Stimulated activated CD4-positive, alpha-beta T cell treated with anti-CD3 and anti-CD28 coated beads, Interleukin-4, amount 100 ng/mL, for 24 hours (primary cell): Measurements from ENCODE around the gene TRIM66.

ENCODE experiments used
- DNase-seq: peaks from one replicate; pipeline ENCODE4 v3.0.0-alpha.2; 2020

The TRIM66 gene

DNA sequence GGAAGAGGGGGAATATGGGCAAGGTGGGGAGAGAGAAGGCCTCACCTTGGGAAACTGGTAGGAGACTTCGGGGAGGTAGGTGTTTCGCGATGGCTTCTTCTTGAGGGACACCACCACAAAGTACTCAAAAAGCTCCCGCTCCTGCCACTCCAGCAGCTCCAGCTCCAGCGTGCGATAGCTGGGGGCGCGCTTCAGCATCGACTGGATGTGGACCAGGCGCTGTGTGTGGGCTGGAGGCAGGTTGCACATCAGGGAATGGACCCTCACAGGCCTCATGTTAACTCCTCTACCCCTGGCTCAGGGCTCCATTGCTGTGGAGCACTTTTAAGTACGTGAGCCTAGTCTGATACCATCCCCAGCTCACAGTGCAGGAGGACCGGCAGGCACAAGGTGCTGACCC lies 30.0 kb upstream of the TRIM66 start:
- no peak for DNase-seq

DNA sequence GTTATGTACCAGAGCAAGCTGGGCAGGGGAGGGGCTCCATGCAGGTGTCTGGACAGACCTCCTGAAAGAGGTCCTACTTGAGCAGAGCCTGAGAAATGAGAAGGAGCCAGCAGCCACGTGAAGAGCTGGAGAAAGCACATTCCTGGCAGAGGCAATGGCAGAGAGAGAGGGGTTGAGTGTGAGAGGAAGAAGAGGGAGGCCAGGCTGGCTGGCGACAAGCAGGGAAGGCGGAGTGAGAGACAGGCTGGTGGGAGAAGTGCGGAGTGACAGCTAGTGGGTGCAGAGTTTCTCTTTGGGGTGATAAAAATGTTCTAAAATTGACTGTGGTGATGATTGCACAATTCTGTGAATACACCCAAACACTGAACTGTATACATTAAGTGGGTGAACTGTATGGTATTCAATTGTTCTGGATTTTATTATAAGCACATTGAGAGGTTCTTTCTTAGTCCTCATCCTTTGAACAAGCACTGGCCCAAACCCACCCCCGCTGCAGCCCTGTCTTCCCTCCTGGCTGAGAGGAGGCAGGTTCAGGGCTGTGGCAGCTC lies 29.5 kb upstream of the TRIM66 start:
- DNase-seq, result no peak

DNA sequence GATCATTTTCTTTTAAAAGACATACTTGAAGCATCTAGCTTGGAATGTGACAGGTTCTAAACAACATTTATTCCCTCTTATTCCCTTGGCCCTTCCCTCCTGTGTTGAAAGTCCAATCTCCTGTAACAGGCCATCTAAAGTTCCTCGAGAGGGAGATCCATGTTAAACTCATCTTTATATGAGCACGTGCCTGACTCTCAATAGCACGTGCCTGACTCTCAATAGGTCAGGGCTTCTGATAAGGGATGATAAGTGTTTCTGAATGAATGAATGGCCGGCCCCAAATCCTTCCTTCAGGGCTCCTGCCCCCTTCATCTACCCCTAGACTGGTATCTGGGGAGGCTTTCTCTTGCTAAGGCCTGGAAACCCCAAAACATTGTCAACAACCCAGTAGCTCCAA lies 27.3 kb upstream of the TRIM66 start:
- DNase-seq, result no peak

DNA sequence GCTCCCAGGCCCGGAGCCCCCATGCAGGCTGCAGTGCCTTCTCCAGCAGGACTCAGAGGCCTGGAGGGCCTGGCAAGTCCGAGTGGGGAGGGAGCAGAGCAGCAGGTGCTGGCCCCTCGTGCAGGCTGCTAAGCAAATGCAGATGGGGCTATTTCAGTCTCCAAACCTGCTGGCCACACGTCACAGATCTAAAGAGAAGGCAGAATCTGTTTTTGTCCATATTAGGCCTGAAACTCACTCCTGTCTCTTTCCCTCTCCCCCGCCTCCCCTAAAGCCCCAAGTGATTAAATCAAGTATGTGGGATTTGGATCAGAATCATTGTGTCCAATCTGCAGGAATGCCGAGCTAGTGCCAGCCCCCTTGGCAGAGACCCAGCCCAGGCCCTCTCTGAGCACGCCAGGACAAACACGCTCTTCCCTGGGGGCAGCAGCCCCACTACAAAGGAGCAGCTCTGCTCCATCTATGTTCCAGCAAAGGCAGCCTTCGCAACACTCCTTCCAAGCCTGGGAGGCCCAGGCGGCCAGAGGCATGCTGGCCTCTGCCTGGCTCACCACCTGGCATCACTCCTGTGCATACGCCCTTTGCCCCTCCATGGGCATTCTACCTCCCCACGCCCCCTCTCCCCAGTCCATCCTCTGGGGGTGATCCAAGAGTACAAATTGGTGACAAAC lies 26.7 kb upstream of the TRIM66 start:
- DNase-seq, result no peak

DNA sequence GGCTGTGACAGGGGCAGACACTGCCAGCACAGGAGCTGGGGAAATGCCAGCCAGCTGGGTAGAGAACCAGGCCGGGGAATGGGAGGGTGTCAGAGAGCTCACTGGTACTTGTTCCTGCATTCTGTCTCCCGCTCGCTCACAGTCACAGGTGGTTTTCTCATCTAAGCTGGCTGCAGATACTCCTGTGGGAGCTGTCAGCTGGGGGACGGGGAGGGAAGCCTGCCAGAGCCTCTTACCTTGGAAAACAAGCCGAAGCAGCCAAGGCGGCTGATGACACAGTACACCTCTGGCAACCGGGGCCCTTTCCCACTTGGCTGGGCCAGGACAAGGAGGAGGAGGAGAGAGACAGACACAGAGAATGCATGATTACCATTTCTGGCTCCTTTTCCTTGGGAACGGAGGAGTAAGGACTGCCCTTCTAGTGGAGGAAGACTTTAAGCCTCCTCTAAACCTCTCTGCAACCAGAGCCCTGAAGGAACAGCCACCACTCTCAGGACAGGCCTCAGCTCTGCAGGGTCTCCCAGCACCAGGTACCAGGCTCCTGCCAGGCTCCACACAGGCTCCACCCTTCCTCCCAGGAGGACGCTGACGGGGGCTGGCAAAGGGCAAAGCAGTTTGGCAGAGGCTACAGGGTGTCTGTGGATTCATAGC lies 25.2 kb upstream of the TRIM66 start:
- DNase-seq, result no peak

DNA sequence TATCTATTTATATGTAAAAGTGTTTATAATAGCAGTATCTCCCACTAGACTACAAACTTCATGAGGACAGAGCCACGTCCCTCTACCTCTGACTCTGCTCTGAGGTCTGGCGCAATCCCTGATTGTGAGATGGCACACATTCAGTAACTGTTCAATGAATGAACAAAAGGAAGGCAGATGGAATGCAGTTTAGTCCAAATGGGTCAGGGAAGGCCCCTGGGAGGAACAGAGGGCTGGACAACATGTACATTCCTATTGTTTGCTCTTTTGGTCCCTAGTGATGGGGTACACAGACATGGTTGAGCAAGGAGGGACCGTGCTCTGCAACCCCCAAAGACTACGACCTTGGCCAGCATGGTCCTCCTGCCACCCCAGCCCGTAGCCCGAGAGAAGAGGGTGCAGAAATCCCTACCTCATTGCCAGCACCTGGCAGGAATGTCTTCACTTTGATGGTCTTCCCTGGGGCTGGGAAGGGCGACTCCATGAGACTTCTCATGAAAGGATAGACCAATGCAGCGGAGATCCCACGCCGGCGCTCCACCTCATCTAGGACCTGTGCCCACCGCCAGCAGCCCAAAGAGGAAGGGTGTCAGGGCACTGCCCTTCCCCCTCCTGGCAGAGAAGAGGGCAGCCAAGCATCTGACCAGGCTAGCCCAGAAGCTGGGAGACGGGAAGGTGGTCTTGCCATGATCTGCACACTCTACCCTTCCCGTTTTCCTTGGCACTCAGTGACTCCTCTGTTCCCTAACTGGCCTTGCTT lies 24.4 kb upstream of the TRIM66 start:
- DNase-seq, result no peak

DNA sequence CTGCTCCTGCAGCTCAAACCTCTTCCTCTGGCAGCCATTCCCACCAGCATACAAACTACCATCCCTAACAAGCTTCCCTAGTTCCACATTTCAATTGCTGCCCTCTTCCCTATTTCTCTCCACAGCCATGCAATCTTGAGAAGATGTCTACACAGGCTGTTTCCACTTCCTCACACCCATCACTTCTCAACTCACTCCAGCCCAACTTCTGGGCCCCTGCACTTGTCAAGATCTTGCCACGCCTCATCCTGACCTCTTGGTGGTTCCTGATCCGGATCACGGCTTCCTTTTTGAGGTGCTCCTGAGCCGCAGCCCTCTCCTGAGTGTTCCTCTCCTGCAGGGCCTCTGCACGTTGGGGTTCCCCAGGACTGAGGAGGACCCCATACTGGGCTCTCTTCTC lies 22.7 kb upstream of the TRIM66 start:
- DNase-seq, result no peak

DNA sequence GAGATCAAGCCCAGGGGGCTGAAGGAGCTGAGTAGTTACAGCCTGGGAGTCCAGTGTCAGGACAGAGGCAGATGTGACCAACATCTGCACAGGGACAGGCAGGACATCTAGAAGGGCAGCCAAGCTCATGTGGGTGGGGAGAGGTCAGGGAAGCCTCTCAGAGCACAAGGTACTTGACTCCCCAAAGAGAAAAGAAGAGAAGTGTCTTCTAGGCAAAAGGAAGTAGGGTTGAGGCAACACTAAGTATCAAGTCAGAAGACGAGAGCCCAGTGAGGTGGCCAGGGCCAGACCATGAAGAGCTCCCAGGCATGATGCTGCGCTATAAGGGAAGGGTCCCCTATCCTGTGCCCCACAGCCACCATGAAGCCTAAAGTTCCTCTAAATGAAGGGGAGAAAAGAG lies 21.7 kb upstream of the TRIM66 start:
- DNase-seq, result no peak

DNA sequence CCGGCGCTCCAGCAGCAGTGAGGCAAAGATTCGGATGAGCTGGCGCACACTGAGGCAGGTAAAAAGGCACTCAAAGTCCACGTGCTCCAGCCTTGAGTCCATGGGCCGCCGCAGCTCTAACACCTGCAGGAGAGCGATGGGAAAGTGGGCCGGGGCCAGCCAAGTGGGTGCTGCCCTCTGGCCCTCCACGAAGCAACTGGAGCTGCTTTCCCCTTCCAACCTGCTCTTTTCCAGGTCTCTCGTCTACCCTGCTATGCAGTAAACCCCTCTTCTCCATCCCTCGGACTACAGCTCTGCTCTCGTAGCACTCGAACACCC lies 20.1 kb upstream of the TRIM66 start:
- no peak for DNase-seq

DNA sequence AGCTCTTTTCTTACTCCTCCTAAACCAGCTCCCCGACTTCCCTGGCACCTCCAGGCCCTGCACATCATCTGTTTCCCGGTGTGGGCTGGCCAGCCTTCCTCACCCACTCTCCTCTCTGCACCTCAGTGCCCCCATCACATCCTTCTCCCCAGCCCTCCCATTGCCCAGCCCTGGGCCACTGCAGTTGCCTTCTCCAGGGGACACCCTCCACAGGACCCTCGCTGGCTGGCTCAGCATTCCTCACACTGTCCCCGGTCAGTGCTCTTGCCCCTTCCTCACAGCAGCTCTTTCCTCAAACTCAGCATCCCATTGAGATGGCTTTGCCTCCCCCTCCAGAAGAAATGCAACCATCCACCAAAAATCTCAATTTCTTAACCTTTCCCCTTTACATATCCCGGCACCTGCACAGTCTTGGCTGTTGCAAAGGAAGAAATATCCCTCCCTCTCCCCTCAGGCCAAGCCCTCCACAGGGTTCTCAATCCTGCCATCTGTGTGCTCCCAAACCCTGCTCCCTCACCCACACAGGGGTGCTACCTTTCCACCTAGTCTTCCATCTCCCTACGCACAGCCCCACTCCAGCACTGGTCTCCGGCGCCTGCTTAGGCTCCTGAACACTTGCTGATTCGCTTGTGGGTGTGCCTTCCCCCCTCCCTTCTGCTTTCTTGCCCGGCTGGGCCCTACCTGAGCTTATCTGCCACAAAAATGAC lies 19.6 kb upstream of the TRIM66 start:
- no peak for DNase-seq

DNA sequence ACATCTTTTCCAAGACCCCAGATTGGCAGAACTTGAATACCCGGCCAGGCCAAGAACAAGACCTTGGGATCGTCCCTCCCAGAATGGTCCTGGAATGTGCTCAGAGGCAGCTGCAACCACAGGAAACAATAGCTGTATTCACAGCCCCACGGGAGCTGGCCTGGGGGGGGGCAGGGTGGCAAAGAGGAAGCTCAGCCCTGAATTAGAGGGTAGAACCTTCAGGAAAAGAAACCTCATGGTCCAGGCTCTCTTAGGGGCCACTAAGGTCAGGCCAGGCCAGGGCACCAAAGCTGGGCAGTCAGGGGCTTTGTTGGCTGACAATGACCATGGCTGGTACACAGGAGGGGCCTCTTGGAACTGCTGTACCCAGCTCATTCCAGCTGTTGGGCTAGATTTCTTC lies 17.4 kb upstream of the TRIM66 start:
- DNase-seq, result no peak

DNA sequence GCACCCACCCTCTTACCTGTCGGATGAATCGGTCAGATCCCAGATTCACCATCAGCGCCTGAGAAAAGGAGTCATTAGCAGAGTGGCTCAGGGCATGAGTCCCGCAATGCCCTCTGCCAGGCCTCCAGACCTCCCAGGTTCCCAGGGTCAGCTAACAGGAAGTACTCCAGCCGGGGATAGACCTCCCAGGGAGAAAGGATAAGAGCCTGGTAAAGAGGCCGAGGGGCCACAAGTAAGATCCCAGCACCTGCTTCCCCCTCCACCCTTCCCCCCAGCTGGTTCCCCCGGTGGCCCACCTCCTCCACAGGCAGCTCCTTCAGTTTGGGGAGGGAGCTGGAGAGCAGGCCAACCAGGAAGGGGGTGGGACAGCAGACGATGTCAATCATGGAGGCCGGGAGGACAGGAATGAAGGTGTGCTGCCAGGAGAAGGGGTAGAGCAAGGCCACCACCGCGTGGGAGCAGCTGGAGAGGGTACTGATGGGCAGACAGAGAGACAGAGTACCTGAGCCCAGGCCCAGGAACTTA lies 16.5 kb upstream of the TRIM66 start:
- DNase-seq, result no peak

DNA sequence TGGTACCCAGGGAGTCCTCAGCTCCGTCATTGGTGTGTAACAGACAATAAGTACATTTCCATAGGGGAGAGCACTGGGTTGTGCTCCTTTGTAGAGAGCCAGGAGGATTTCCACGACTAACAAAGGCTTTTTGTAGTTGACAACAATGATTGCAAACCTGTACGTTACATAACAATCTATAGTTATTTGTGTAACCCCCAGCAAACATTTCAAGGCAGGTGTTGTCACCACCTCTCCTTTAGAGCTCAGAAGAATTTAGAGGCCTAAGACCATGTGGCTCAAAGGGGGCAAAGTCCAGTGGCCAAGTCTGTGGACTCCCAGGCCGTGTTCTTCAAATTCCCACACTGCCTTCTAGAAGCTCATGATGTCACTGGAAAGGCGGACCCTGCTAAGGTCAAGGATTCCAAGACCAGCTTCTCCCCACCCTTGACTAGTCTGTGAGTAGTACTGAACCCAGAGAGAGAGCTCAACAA lies 15.9 kb upstream of the TRIM66 start:
- DNase-seq, result no peak

DNA sequence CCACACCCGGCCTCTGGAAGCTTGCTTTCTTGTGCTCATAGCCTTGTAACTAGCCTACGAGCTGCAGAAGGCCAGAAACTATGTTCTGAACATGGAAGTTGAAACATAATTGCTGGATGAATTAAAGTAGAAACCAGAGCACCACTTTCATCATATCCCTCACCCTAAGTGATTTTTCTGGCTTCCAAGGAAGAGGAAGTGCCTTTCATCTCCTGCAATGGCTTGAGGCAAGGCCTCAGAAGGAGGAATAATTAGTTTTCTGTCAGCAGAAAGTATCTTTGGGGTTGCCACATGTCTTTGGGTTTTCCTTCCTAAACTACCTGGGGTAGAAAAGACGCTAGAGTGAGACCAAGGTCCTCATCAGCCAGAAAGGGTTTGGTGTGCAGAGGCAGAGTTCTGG lies 14.6 kb upstream of the TRIM66 start:
- no peak for DNase-seq

DNA sequence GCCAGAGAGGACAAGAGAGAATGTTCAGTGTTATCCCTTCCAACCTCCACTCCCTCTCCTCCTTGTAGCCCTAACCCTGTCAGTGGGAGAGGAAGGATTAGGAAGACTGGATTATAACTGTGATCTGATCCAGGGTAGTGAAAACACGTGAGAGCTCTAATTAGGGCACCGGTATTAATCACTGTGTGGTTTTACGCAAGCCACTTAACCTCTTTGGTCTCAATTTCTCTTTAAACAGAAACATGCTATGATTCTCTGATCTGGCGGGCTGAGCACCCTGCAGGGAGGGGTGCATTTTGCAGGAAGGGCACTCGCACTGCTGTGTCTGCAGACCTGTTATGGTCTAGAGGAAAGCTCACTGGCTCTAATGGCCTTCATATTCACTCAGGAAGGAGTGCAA lies 11.7 kb upstream of the TRIM66 start:
- DNase-seq, result no peak

DNA sequence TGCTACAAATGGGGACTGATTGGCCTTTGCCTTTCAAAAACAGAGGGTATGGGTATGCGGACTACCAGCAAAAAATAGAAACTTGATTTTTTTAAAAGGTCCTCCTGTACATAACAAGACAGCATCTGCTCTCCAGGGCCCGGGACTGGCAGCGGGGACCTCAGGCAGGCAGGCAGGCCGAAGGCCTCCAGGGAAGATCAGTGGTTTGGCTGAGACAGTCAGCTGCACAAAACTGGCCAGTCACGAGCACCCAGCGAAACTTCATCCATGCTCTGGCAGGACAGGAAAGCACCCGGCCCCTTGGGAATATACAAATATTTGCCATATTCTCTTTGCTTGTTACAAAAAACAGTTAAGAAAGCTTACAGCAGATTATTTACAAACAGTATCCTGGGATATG lies 11.1 kb upstream of the TRIM66 start:
- DNase-seq, result no peak

DNA sequence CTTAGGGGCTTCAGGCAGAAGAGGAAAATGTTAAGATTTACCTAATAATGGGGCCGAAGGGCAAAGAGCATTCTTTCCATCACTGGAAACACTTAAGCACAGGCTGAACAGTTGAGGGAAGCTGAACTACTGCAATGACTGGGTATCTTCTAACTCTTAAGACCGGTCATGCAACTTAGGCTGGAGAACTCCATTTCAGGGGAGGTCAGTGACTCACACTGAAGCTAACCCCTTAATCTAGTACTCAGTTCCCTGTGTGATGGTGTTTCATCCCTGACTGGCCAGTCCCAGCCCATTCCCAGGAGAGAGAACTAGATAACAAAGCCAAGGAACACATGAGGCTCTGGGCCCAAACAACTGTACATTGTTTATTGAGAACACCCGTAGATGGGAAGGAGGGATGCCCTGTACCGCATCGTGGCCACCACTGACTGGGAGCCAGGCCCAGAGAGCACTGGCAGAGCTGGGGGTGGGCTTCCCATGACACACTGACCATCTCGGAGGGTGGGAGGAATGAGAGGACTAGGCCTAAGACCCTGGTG lies 10.6 kb upstream of the TRIM66 start:
- no peak for DNase-seq

DNA sequence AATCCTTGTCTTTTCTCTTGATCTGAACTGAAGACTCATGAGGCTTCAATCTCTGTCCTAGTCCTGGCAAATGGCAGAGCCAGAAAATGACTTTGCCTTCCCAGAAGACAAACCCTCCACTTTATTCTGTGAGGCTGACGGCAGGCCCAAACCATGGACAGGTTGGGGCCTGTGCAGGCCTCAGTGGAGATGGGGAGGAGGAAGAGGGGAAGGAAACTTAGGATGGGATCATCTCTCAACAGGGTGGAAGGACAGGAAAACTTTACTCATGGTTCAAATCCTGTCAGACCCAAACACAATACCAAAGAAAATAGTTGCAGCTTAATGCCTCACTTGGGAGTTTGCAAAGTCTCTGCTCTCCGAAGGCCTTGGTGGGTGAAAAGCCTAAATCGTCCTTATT lies 10.0 kb upstream of the TRIM66 start:
- no peak for DNase-seq

DNA sequence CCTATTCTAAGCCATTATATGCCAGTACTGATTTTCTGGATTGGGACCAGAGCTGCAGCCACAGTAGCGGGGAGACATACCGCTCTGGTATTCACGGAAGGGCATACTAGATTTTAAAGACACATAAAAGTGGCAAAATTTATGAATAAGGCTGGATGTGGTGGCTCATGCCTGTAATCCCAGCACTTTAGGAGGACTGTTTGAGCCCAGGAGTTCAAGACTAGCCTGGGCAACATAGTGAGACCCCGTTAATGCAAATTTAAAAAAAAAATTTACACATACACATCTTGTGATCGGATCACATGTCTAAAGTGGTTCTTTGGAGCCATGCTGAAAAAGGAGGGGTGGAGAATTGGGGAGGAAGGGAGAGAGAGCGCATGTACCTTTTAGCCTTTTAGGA lies 9.1 kb upstream of the TRIM66 start:
- no peak for DNase-seq

DNA sequence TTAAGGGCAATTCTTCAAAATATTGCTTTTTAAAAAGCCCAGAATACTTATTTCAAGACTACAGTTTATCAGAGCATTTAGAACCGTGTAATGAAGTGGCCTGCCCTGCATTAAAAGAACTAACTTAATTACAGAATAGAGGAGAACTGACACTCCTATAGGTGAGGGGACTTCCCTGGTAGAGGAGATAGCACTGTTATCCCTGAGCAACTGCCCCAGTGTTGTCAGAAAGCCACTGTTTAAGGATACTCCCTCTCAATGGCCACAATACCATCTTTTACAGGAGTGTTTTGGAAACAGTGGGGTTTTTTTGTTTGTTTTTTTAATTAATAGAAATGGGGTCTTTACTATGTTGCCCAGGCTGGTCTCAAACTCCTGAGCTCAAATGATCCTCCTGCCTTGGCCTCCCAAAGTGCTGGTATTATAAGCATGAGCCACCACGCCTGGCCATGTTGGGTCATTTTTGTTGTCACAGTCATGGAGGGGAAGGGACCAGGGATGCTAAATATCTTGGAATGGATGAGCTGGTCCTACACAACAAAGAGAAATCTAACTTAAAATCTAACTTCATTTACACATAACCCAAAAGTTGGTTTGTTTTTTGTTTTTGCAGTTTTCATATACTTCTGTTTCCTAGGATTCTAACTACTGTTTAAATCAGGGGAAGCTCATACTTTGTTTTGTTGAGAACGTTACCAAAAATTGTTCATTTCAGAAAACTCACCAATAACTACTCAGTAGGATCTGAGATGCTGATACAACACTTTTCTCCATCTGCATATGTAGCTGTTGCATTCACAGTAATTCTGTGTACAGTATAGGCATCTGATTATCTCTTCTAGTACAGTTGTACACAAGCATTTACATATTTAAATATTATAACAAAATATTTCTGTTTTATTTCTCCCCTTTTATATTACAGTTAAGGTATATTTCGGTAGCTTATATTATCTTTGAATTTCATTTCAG lies 8.2 kb upstream of the TRIM66 start:
- DNase-seq, result no peak

DNA sequence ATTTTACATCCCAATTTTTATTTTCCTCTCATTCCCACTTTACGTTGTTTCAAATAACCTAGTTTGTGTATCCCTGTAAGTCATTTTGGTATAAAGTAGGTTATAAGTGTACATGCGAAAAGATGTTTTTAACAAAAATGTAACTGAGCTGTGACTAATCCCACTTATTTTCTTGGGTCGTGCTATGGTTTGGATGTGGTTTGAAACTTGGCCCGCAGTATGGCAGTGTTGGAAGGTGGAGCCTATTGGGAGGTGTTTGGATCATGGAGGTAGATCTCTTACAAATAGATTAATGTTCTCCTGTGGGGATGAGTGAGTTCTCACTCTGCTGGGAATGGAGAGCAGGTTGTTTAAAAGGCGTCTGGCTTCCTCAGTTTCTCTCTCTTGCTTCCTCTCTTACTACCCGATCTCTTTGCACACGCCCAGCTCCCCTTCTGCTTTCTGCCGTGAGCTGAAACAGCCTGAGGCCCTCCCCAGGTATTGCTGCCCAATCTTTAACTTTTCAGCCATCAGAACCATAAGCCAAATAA lies 7.3 kb upstream of the TRIM66 start:
- DNase-seq, result no peak
